Heart right ventricle (tissue), 16 donors: Measurements from ENCODE around the gene SNAP47. TPM values are rescaled to one million over a fixed set of nuclear protein-coding genes. Genes with fewer than 3 reads are reported as not detected.

Source experiments
- ATAC-seq, 8 donors: fragments of 200-7000 bp; cut with Tn5 transposase; one replicate each; pipeline ENCODE4 v1.9.1; 2020; ENCODE audit warnings: mild to moderate bottlenecking in 8 of 8, moderate library complexity in 8 of 8, moderate number of reproducible peaks in 1 of 8
- DNase-seq, 2 donors: peaks; one replicate each; pipeline ENCODE4 v3.0.0-alpha.2; 2020
- H3K27ac ChIP-seq, 10 donors: fragments of 200-600 bp; sonication (generic) in 2 of 10; one replicate each; pipeline versions ENCODE4 v1.5.0 to v1.8.0; 2020 to 2022; ENCODE audit warnings: mild to moderate bottlenecking in 3 of 10
- H3K27me3 ChIP-seq, 7 donors: fragments of 200-600 bp; one replicate each; pipeline ENCODE4 v1.8.0; 2021 to 2022; ENCODE audit warnings: mild to moderate bottlenecking in 2 of 7
- H3K36me3 ChIP-seq, 9 donors: fragments of 200-600 bp; sonication (generic) in 1 of 9; one replicate each; pipeline versions ENCODE4 v1.5.0 to v1.8.0; 2020 to 2022; ENCODE audit warnings: mild to moderate bottlenecking in 2 of 9
- H3K4me1 ChIP-seq, 9 donors: fragments of 200-600 bp; sonication (generic) in 1 of 9; one replicate each; pipeline versions ENCODE4 v1.5.0 to v1.8.0; 2020 to 2022; ENCODE audit warnings: mild to moderate bottlenecking in 4 of 9
- H3K4me3 ChIP-seq, 10 donors: fragments of 200-600 bp; sonication (generic) in 2 of 10; one replicate each; pipeline versions ENCODE4 v1.5.0 to v1.8.0; 2020 to 2022; ENCODE audit warnings: mild to moderate bottlenecking in 7 of 10, moderate library complexity in 2 of 10
- H3K9me3 ChIP-seq, 11 donors: fragments of 200-600 bp in 10 of 11; sonication (generic) in 2 of 11; one replicate each; pipeline versions ENCODE4 v1.5.0 to v1.8.0; 2013 to 2022; ENCODE audit warnings: mild to moderate bottlenecking in 2 of 11, control low read depth in 1 of 11, moderate library complexity in 1 of 11
- CTCF ChIP-seq, 9 donors: fragments of 200-600 bp; sonication (generic) in 2 of 9; IDR thresholded peaks; one replicate each; pipeline versions ENCODE4 v1.5.0 to v1.8.0; 2021 to 2022; ENCODE audit warnings: antibody characterized with exemption in 9 of 9, mild to moderate bottlenecking in 5 of 9, moderate library complexity in 1 of 9
- WGBS, 2 donors: extraction: QIAGEN DNeasy Blood & Tissue Kit; methylation state at CpG; one replicate each; pipeline ENCODE4 v1.1.7; 2013; ENCODE audit warnings: inconsistent platforms in 1 of 2; 5-methylcytosine and 5-hydroxymethylcytosine counted together
- intact Hi-C, 10 donors: fragments of 100-400 bp; cut with DNase I; formaldehyde crosslinking; loops; one replicate each; pipeline versions ENCODE4 v1.11.1 to v1.14.2; 2022
- polyA plus RNA-seq, 2 donors: library from polyadenylated mRNA; stranded (reverse); fragments of 200-250 nt; gene quantifications; one replicate each; pipeline ENCODE4 v1.2.3, GENCODE V29; 2013
- total RNA-seq, 10 donors: library from RNA; stranded (reverse); fragmentation: NEBNext Ultra II Directional in 3 of 10; extraction: Animal tissue kit (Norgen Biotek cat#: 25700) in 3 of 10; gene quantifications; one replicate each; pipeline versions ENCODE4 v1.2.1 to v1.2.4, GENCODE V29; 2021 to 2023
- donor health status: Arrhythmogenic right ventricular cardiomyopathy.
- donor health status: ischemic (EF 13 %, LVEDD 7.1; RV severe dilation, severe dysfunction).
- donor health status: healthy with polysubstance abuse.
- donor health status: DM: no; HTN: yes; CAD: no.
- donor health status: DM: no; HTN: no; CAD: no.
- donor health status: ischemic (EF 25% LVEDD 6.9; RV normal size, moderate dysfunction).
- donor health status: ischemic (EF 25% LVEDD 5.7; RV mildly dilated, moderate dysfunction).
- donor health status: healthy.
- donor health status: DM: yes; HTN: yes; CAD: no.
- donor health status: Ischemic cardiomyopathy.
- donor health status: ischemic (EF 35%, LVEDD 5.7; RV mildly dilated, moderate dysfunction).
- donor health status: nonischemic (EF 11% LVEDD 7.7; RV severe dilation, severe dysfunction).
- donor health status: DM: yes; HTN: yes; CAD: no.
- donor health status: PGD.
- donor health status: ischemic (EF 29% LVEDD 5.4; RV normal size, mild dysfunction).
- donor health status: nonischemic (EF 23%, LVEDD 6.1; RV moderate dilation, normal function).

Gene SNAP47
- total and polyA plus RNA-seq, 12 donors, result 18.4 to 102 (median 49.7) TPM

GRCh38 chr1:227824204-227824603 lies 89.0 kb downstream of the SNAP47 start:
- no peak overlapping the region for H3K27ac ChIP-seq
- ATAC-seq (no peak), DNase-seq (no peak)
- no peak overlapping the region for H3K4me3 ChIP-seq
- no peak for TF ChIP-seq CTCF (IDR thresholded peaks at IDR 0.05)
- intact Hi-C loops, result no loop called here
- 41 to 42% methylated on average over 2 of the region's 2 CpGs for WGBS, 2 donors
- H3K4me1 ChIP-seq, result no peaks in the 10 kb centered on the region
- no peaks in the 10 kb centered on the region for H3K36me3 ChIP-seq
- peaks cover 0 to 7% (median 0%) of the 10 kb centered on the region in 7 donors for H3K27me3 ChIP-seq
- H3K9me3 ChIP-seq, result peaks cover 0 to 33% (median 2%) of the 10 kb centered on the region in 11 donors

- H3K27me3 ChIP-seq, result peaks cover 0 to 7% (median 0%) of the 10 kb centered on the region in 7 donors
- intact Hi-C loops, result no loop called here
- H3K9me3 ChIP-seq, result peaks cover 0 to 18% (median 0%) of the 10 kb centered on the region in 11 donors
- WGBS, 2 donors, result 85 to 86% methylated on average over 3 of the region's 3 CpGs
- ATAC-seq (no peak), DNase-seq (no peak)
- no peaks in the 10 kb centered on the region for H3K36me3 ChIP-seq
- no peaks in the 10 kb centered on the region for H3K4me1 ChIP-seq
- TF ChIP-seq CTCF (IDR thresholded peaks at IDR 0.05), result no peak
- no peak overlapping the region for H3K4me3 ChIP-seq
- no peak overlapping the region for H3K27ac ChIP-seq
These were observed 93.6 kb downstream of the SNAP47 start for GRCh38 chr1:227828786-227829185.

Other genes starting within 250 kb of the SNAP47 start
- gene ZNF678, start 171.9 kb upstream of the SNAP47 start, total RNA-seq, result 1 to 10 TPM; 2.5 to 4.7 (median 3.5) TPM
- gene ZNF678, start 171.9 kb upstream of the SNAP47 start, polyA plus RNA-seq, result 1 to 10 TPM in 1 of 2 donors, under 1 TPM in 1; 0.75 to 1.7 TPM
- 10 to 100 TPM in 5 of 10 donors, 1 to 10 TPM in 5; 7.6 to 13.4 (median 9.9) TPM for gene JMJD4, start 133 bp upstream of the SNAP47 start, total RNA-seq
- 10 to 100 TPM; 10.4 to 13.0 TPM for gene JMJD4, start 133 bp upstream of the SNAP47 start, polyA plus RNA-seq
- gene PRSS38, start 80.2 kb downstream of the SNAP47 start, total RNA-seq, result not detected
- gene PRSS38, start 80.2 kb downstream of the SNAP47 start, polyA plus RNA-seq, result not detected
- gene WNT9A, start 212.5 kb downstream of the SNAP47 start, total RNA-seq, result 10 to 100 TPM in 5 of 10 donors, 1 to 10 TPM in 3, under 1 TPM in 2; 0.39 to 27.9 (median 8.6) TPM
- gene WNT9A, start 212.5 kb downstream of the SNAP47 start, polyA plus RNA-seq, result under 1 TPM; 0.39 to 0.80 TPM